Breast epithelium (tissue), 3 donors: ENCODE results near the gene ACOXL.

ENCODE experiments used
- POLR2A ChIP-seq: fragments of 450-650 bp; IDR thresholded peaks from one replicate; pipeline ENCODE4 v1.6.1; 2016; ENCODE audit warnings: antibody characterized with exemption, mild to moderate bottlenecking, moderate library complexity
- POLR2AphosphoS5 ChIP-seq, 3 donors: sonication (generic); formaldehyde crosslinking; IDR thresholded peaks; one replicate each; pipeline ENCODE4 v1.6.1; 2017; ENCODE audit warnings: antibody characterized with exemption in 3 of 3
- TF ChIP-seq, protein P1 (sequence below), 3 donors: fragments of 450-650 bp; IDR thresholded peaks; one replicate each; pipeline ENCODE4 v1.5.1; 2016 to 2017; ENCODE audit warnings: antibody characterized with exemption in 3 of 3, mild to moderate bottlenecking in 3 of 3, moderate library complexity in 3 of 3

DNA sequence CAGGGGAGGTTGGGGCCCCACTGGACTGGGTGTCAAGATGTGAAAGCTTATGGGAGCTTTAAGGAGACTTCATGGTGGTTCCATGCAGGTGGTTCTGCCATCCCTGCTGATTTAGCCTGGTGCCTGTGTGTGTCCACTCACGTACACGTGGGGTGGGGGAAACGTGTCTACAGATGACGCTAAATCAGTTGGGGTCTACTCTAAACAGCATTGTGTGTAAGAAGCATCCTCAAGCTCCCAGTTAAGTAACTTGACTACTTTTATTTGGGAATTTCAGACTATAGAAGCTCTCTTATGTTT lies 435.4 kb downstream of the ACOXL start:
- TF ChIP-seq POLR2A = no peak
- TF ChIP-seq, protein P1, sequence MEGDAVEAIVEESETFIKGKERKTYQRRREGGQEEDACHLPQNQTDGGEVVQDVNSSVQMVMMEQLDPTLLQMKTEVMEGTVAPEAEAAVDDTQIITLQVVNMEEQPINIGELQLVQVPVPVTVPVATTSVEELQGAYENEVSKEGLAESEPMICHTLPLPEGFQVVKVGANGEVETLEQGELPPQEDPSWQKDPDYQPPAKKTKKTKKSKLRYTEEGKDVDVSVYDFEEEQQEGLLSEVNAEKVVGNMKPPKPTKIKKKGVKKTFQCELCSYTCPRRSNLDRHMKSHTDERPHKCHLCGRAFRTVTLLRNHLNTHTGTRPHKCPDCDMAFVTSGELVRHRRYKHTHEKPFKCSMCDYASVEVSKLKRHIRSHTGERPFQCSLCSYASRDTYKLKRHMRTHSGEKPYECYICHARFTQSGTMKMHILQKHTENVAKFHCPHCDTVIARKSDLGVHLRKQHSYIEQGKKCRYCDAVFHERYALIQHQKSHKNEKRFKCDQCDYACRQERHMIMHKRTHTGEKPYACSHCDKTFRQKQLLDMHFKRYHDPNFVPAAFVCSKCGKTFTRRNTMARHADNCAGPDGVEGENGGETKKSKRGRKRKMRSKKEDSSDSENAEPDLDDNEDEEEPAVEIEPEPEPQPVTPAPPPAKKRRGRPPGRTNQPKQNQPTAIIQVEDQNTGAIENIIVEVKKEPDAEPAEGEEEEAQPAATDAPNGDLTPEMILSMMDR (IDR thresholded peaks at IDR 0.05) = no peak
- TF ChIP-seq POLR2AphosphoS5 (IDR thresholded peaks at IDR 0.05) = no peak
